ENCODE measurements around the gene GRIP2. TPM values are rescaled to one million over a fixed set of nuclear protein-coding genes. Genes with fewer than 3 reads are reported as not detected.
A peak's percentile ranks its signal among the peaks of the same experiment; 100 is the strongest.

GRIP2 gene
- total and polyA plus RNA-seq, 9 of the 15 experiments (the other 6 are each of a cell fraction or from before 2014, with no cell fraction given): 0.01 TPM; not detected in 7

DNA sequence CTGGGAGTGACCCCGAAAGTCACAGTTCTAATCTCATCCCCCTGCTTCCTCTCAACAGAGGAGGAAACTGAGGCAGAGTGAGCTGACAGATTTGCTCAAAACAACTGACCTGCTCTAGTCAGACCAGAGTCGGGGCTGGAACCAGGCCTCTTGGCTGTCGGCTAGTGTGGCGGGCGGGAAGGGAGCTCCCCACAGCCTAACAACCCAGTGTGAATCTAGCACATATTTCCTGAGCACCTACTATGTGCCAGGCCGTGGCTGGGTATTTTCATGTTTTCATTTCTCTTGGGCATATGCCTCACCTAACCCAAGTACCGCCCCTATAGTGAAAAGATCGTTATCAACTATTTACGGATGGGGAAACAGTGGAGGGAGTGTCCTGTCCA, 27.2 kb downstream of the GRIP2 start:
- Histone ChIP-seq H3K4me2 (ENCODE audit: insufficient read depth, low read length) (no peak overlapping the region), H3K4me1 (replicated peaks in 1 of 2; ENCODE audit: control insufficient read depth in 2 of 2, insufficient read depth in 2 of 2, low read length in 2 of 2) (peaks cover 0 to 24% of the 10 kb centered on the region in 2 experiments; a peak in 2 of 5 replicates), H3K27me3 (ENCODE audit: control insufficient read depth in 2 of 2, insufficient read depth in 2 of 2, low read length in 2 of 2) (peaks cover 35 to 62% of the 10 kb centered on the region in 2 experiments), H3K79me2 (ENCODE audit: control insufficient read depth, insufficient read depth, low read length) (no peaks in the 10 kb centered on the region), H3K9ac (ENCODE audit: insufficient read depth in 1 of 2, low read depth in 2 of 2, low read length in 2 of 2) (no peak overlapping the region), H3K27ac (ENCODE audit: extremely low read depth, low read depth, low read length) (no peak overlapping the region), H4K20me1 (replicated peaks; ENCODE audit: control insufficient read depth, insufficient read depth, low read length) (peaks cover 6% of the 10 kb centered on the region; the same call in 1 of the 2 replicates), H3K9me3 (replicated peaks; ENCODE audit: control insufficient read depth, insufficient read depth, low read depth, low read length) (no peaks in the 10 kb centered on the region), H3K36me3 (ENCODE audit: control insufficient read depth, insufficient read depth, low read length) (no peaks in the 10 kb centered on the region), H2AFZ (ENCODE audit: low read depth, low read length) (no peak overlapping the region), H3K4me3 (no peak overlapping the region), H3K9me1 (ENCODE audit: control insufficient read depth, insufficient read depth, low read length) (no peaks in the 10 kb centered on the region)
- DNase-seq (ENCODE audit: extremely low read depth in 1 of 4, low spot score in 3 of 4): no peak
- 25% methylated on average over 9 of the region's 9 CpGs for WGBS (ENCODE audit: insufficient coverage, low coverage, missing lambda C conversion rate)
- no peak for FAIRE-seq
- no TSS peak for BruUV-seq (replicated peaks)
- in situ Hi-C loops (cut with MboI): loop anchor here (25.0 kb wide), 1 partner anchor 399 kb away; no protein-coding TSS in a partner anchor
- ChIA-PET CTCF (ENCODE audit: low intra/inter-chr PET ratio) (no interaction called here), POLR2A (interaction anchor here (0.6 kb wide), 1 partner anchor 80 kb away, joined by 3 read pairs; no protein-coding TSS in a partner anchor)
- ATAC-seq: no peak
- TF ChIP-seq RBM15 (IDR thresholded peaks at IDR 0.05; ENCODE audit: insufficient read depth, low read length): no peak
- TF ChIP-seq NUFIP1 (IDR thresholded peaks at IDR 0.05; ENCODE audit: partially characterized antibody): no peak
- no peak for TF ChIP-seq C11orf30 (IDR thresholded peaks at IDR 0.05; ENCODE audit: low read depth)
- no peak for TF ChIP-seq POLR3A (IDR thresholded peaks at IDR 0.05; ENCODE audit: borderline replicate concordance, extremely low read depth, insufficient read depth, insufficient read length)
- no peak for TF ChIP-seq EZH2 (IDR thresholded peaks at IDR 0.05; ENCODE audit: borderline replicate concordance, low read depth, low read length)
- no peak for TF ChIP-seq KDM4B (IDR thresholded peaks at IDR 0.05; ENCODE audit: borderline replicate concordance in 2 of 2, low read depth in 1 of 2)
- TF ChIP-seq MAFK (IDR thresholded peaks at IDR 0.05; ENCODE audit: low read length): no peak
- peak; percentile 96 for TF ChIP-seq ZKSCAN1 (IDR thresholded peaks at IDR 0.05; ENCODE audit: low read depth, low read length)
- intact Hi-C loops (cut with micrococcal nuclease): no loop called here

Measured in K562 (cell line).